Brain pericyte (primary cell): Measurements from ENCODE around the gene CCN2.
"Not testable (repeated sequence)": the region's sequence is repeated elsewhere in the genome, so short reads cannot be mapped to it uniquely, and the experiment has no call there.

Experiments used
- DNase-seq: peaks from one replicate; pipeline ENCODE4 v3.0.0-alpha.2; 2012; ENCODE audit warnings: low read depth, low spot score

Gene CCN2

DNA sequence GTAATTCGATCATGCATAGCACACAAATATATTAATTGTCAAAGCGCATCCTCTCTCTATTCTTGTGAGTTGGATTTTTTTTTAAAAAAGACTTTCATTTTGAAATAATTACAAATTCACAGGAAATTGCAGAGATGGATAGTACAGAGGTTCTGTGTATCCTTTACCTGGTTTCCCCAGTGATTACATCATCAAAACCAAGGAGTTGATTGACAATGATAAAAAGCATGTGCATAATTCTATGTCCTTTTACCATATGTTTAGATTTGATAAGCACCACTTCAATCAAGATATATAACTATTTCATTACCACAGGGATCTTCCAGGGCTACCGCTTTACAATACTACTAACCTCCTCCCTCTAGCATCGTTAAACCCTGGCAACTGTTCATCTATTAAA is 40.2 kb downstream of the CCN2 start:
- no peak for DNase-seq

DNA sequence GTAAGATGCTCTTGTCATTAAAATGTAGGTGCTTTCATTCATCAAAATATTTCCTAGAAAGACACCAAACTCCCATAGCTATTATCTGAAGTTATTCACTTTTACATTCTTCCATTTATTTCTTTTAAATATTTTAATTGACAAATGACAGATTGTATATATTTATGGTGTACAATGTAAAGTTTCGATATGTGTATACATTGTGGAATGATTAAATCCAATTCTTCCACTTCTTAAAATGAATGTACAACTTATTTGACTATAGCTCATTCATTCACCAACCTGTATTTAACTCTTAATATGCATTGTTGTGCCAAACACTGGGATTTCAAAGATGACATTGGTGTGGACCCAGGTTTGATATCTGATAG is 41.0 kb downstream of the CCN2 start:
- DNase-seq: no peak

DNA sequence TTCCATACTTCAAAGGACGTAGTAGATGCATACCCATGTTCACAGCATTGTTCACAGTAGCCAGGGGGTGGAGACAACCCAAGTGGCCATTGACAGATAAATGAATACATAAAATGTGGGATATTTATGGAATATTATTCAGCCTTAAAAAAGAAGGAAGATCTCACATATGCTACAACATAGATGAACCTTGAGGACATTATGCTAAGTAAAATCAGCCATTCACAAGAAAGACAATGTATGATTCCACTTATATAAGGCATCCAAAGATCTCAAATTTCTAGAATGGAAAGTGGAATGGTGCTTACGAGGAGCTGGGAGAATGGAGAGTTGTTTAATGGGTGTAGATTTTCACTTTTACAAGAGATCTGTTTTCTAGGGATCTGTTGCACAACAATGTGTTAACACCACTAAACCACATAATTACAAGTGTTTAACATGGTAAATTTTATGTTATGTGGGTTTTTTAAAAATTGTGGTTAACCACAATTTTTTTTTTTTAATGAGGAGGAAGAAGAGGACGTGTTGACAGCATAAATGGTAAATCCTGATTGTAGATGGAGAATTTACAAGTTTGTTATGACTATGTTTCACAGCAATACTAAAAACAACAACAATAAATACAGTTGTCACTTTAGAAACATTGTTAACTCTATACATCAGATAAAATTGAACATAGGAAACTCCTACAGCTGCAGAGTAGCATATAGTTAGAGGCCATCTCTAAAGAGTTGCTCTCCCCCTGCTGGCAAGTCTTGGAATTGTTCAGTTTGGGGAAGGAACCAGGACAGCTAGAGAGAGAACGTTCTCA is 41.6 kb downstream of the CCN2 start:
- peak; percentile 27 for DNase-seq

DNA sequence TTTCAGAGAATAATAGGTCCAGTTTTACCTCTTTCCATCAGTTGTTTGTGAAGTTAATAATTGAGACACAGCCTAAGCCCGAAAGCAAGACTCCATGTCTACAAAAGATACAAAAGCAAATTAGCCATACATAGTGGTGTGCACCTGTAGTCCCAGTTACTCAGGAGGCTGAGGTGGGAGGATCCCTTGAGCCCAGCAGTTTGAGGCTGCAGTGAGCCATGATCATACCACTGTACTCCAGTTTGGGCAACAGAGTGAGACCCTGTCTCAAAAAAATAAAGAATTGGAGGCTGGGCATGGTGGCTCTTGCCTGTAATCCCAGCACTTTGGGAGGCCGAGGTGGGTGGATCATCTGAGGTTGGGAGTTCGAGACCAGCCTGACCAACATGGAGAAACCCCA is 42.4 kb downstream of the CCN2 start:
- not testable (repeated sequence) for DNase-seq

DNA sequence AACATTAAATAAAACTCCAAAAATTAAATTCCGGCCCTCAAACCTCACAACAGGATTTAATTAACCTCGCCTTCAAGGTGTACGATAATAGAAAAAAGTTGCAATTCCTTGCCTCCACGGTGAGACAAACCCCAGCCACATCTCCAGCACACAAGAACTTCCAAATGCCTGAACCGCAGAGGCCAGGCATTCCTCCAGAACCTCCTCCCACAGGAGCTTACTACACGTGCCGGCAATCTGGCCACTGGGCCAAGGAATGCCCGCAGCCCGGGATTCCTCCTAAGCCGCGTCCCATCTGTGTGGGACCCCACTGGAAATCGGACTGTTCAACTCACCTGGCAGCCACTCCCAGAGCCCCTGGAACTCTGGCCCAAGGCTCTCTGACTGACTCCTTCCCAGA is 47.4 kb downstream of the CCN2 start:
- DNase-seq: not testable (repeated sequence)

DNA sequence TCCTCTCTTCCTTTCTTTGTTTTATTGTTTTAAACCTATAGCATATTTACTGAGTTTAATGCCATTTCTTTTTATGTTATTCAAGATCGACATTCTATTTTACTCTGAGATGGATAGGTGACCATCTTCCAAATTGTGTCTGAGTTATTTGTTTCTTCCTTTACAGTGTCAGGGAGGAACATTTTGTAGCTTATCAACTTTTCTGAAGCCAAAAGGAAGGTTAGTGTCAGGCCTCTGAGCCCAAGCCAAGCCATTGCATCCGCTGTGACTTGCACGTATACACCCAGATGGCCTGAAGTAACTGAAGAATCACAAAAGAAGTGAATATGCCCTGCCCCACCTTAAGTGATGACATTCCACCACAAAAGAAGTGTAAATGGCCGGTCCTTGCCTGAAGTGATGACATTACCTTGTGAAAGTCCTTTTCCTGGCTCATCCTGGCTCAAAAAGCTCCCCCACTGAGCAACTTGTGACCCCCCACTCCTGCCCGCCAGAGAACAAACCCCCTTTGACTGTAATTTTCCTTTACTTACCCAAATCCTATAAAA is 49.8 kb downstream of the CCN2 start:
- DNase-seq: not testable (repeated sequence)

DNA sequence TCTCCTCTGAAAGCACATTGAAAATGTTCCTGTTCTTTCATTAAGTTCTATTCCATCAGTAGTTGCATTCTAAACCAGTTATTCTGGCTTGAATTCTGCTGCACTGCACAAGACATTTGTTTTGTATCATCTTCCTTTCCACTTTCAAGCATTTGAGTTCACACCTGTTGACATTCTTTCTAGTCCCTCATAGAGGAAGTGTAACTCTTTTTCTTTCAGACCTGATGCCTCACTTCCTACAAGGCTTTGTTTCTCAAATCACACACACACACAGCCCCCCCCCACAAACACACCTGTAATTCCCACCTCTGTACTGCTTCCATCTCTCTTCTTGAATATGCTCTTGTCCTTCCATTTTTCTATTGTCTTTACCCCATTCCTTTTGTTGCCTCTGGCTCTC is 50.9 kb downstream of the CCN2 start:
- DNase-seq: no peak

DNA sequence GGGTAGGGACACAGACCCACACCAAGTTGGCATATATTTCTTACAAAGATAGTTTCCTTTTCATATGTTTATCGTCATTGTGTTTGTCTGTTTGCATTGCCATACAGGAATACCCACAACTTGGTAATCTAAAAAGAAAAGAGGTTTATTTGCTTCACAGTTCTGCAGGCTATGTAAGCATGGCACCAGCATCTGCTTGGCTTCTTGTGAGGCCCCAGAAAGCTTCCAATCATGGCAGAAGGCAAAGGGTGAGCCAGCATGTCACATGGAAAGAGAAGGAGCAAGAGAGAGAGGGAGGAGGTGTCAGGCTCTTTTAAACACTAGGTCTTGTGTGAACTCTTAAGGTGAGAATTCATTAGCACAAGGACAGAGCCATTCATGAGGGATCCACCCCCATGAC is 52.5 kb downstream of the CCN2 start:
- no peak for DNase-seq
